HepG2 (cell line): ENCODE data around the gene MC5R. TPM values are rescaled to one million over a fixed set of nuclear protein-coding genes. Genes with fewer than 3 reads are reported as not detected.

Experiments
- ATF3 ChIP-seq: sonication (generic); formaldehyde crosslinking; IDR thresholded peaks from 2 replicates; pipeline ENCODE4 v1.4.0; 2020; ENCODE audit warnings: missing genetic modification reagents
- CSRNP1 ChIP-seq: sonication (generic); formaldehyde crosslinking; IDR thresholded peaks from 2 replicates; pipeline ENCODE4 v1.8.1; 2023; ENCODE audit warnings: mild to moderate bottlenecking, missing genetic modification reagents
- GABPB1 ChIP-seq: IDR thresholded peaks from 2 replicates; pipeline ENCODE4 v1.6.1; 2016; ENCODE audit warnings: mild to moderate bottlenecking, missing genetic modification reagents, moderate library complexity, missing compliant biosample characterization
- HDAC1 ChIP-seq: sonication (generic); formaldehyde crosslinking; IDR thresholded peaks from 2 replicates; pipeline ENCODE4 v1.5.1; 2020; ENCODE audit warnings: mild to moderate bottlenecking, missing genetic modification reagents
- NR2F6 ChIP-seq, 2 experiments: IDR thresholded peaks; 2 replicates each; pipeline ENCODE4 v1.6.1; 2016; ENCODE audit warnings: antibody characterized with exemption in 1 of 2, mild to moderate bottlenecking in 1 of 2
- PPARG ChIP-seq: conservative IDR thresholded peaks from 2 replicates; pipeline ENCODE4 v1.6.1; 2016; ENCODE audit warnings: missing biosample characterization, missing genetic modification reagents
- REL ChIP-seq: sonication (generic); formaldehyde crosslinking; conservative IDR thresholded peaks from 2 replicates; pipeline ENCODE4 v1.8.0; 2022; ENCODE audit warnings: mild to moderate bottlenecking, missing genetic modification reagents, moderate library complexity
- RNF2 ChIP-seq: fragments of 450-650 bp; conservative IDR thresholded peaks from 2 replicates; pipeline ENCODE4 v1.6.1; 2016; ENCODE audit warnings: low read depth
- SP5 ChIP-seq: IDR thresholded peaks from 2 replicates; pipeline ENCODE4 v1.6.1; 2016; ENCODE audit warnings: low read depth, borderline replicate concordance
- SYNCRIP ChIP-seq: fragments of 200-400 bp; formaldehyde crosslinking; IDR thresholded peaks from 2 replicates; pipeline ENCODE4 v1.6.1; 2018; ENCODE audit warnings: mild to moderate bottlenecking, low read depth, low read length; ENCODE audit not compliant: insufficient read depth
- TFDP1 ChIP-seq: IDR thresholded peaks from 2 replicates; pipeline ENCODE4 v1.6.1; 2016; ENCODE audit warnings: missing compliant biosample characterization, missing genetic modification reagents, borderline replicate concordance
- ZBTB2 ChIP-seq: sonication (generic); formaldehyde crosslinking; IDR thresholded peaks from 2 replicates; pipeline ENCODE4 v1.8.0; 2022; ENCODE audit warnings: low read depth, missing genetic modification reagents
- ZNF138 ChIP-seq: sonication (generic); formaldehyde crosslinking; IDR thresholded peaks from 2 replicates; pipeline ENCODE4 v1.5.0; 2020; ENCODE audit warnings: mild to moderate bottlenecking, low read depth, missing genetic modification reagents
- ZNF24 ChIP-seq: fragments of 450-650 bp; IDR thresholded peaks from 2 replicates; pipeline ENCODE4 v1.6.1; 2017; ENCODE audit warnings: antibody characterized with exemption, mild to moderate bottlenecking
- ZNF547 ChIP-seq: sonication (generic); formaldehyde crosslinking; IDR thresholded peaks from 2 replicates; pipeline ENCODE4 v1.5.1; 2020; ENCODE audit warnings: mild to moderate bottlenecking, missing genetic modification reagents
- ZNF607 ChIP-seq: sonication (generic); formaldehyde crosslinking; IDR thresholded peaks from 2 replicates; pipeline ENCODE4 v1.5.1; 2020; ENCODE audit warnings: missing genetic modification reagents, mild to moderate bottlenecking, borderline replicate concordance
- ZNF614 ChIP-seq: IDR thresholded peaks from 2 replicates; pipeline ENCODE4 v1.6.1; 2018; ENCODE audit warnings: missing biosample characterization, missing genetic modification reagents, inconsistent platforms, borderline replicate concordance
- ZNF639 ChIP-seq: conservative IDR thresholded peaks from 2 replicates; pipeline ENCODE4 v1.6.1; 2018; ENCODE audit warnings: missing genetic modification reagents
- ZNF687 ChIP-seq: sonication (generic); formaldehyde crosslinking; IDR thresholded peaks from 2 replicates; pipeline ENCODE4 v1.5.1; 2020; ENCODE audit warnings: mild to moderate bottlenecking, missing genetic modification reagents, moderate library complexity
- polyA plus RNA-seq, 8 experiments: library from polyadenylated mRNA; depleted of rRNA in 3 of 8; stranded (reverse) in 7 of 8; unstranded in 1 of 8; fragments of >200 nt; fragmentation: Illumina TruSeq in 4 of 8; extraction: Trizol in 4 of 8; gene quantifications; 2 replicates each; pipeline versions ENCODE4 v1.2.1 to v1.2.3, GENCODE V29; 2011 to 2016; ENCODE audit warnings: low read depth in 4 of 8, missing spikeins in 1 of 8, mixed read lengths in 1 of 8; ENCODE audit not compliant: insufficient read depth in 1 of 8
- total RNA-seq, 5 experiments: library from RNA; depleted of rRNA; stranded (reverse); fragments of >200 nt; fragmentation: Illumina TruSeq; extraction: Trizol; gene quantifications; 2 replicates each; pipeline ENCODE4 v1.2.3, GENCODE V29; 2016; ENCODE audit warnings: low read depth in 1 of 5

Gene MC5R
- total and polyA plus RNA-seq, 2 of the 13 experiments (the other 11 are each of a cell fraction or from before 2014, with no cell fraction given), result not detected

GRCh38 chr18:13823707-13824395 is at the start of gene MC5R (continued):
- no peak for TF ChIP-seq ZBTB2 (CRISPR knock-in tag)
- TF ChIP-seq HDAC1 (CRISPR knock-in tag), result 0 out of 2 replicates have a peak, but pooled peaks have one; percentile 23
- 0 out of 2 replicates have a peak, but pooled peaks have one; percentile 38 for TF ChIP-seq ZNF639 (CRISPR knock-in tag)
- TF ChIP-seq ZNF24, result no peak
- TF ChIP-seq REL (CRISPR knock-in tag), result no peak
- peak; percentile 60; the same call in 1 of the 2 replicates for TF ChIP-seq RNF2
- TF ChIP-seq SYNCRIP, result no peak
- TF ChIP-seq CSRNP1 (CRISPR knock-in tag), result no peak
- TF ChIP-seq PPARG (CRISPR knock-in tag), result no peak
- no peak for TF ChIP-seq ATF3 (CRISPR knock-in tag)
- TF ChIP-seq ZNF547, result peak; percentile 64; the same call in 1 of the 2 replicates
- TF ChIP-seq ZNF607 (CRISPR knock-in tag), result 0 out of 2 replicates have a peak, but pooled peaks have one; percentile 51
- peak; percentile 57; the same call in 1 of the 2 replicates for TF ChIP-seq GABPB1
- no peak for TF ChIP-seq ZNF138 (CRISPR knock-in tag)
- peak; percentile 40; the same call in 1 of the 2 replicates for TF ChIP-seq TFDP1
- 0 out of 2 replicates have a peak, but pooled peaks have one; percentile 25 for TF ChIP-seq SP5 (CRISPR knock-in tag)
- peak; percentile 52; the same call in 1 of the 2 replicates for TF ChIP-seq ZNF687 (CRISPR knock-in tag)
- TF ChIP-seq ZNF614 (CRISPR knock-in tag), result no peak
- TF ChIP-seq NR2F6 (IDR thresholded peaks at IDR 0.05), result no peak
- no peak for TF ChIP-seq NR2F6 (CRISPR knock-in tag; IDR thresholded peaks at IDR 0.05)
